Measurements from ENCODE around the gene PITRM1. TPM values are rescaled to one million over a fixed set of nuclear protein-coding genes. Genes with fewer than 3 reads are reported as not detected.

Gene PITRM1
- total RNA-seq, 2 experiments from 2014 or later: 47.5 TPM

DNA sequence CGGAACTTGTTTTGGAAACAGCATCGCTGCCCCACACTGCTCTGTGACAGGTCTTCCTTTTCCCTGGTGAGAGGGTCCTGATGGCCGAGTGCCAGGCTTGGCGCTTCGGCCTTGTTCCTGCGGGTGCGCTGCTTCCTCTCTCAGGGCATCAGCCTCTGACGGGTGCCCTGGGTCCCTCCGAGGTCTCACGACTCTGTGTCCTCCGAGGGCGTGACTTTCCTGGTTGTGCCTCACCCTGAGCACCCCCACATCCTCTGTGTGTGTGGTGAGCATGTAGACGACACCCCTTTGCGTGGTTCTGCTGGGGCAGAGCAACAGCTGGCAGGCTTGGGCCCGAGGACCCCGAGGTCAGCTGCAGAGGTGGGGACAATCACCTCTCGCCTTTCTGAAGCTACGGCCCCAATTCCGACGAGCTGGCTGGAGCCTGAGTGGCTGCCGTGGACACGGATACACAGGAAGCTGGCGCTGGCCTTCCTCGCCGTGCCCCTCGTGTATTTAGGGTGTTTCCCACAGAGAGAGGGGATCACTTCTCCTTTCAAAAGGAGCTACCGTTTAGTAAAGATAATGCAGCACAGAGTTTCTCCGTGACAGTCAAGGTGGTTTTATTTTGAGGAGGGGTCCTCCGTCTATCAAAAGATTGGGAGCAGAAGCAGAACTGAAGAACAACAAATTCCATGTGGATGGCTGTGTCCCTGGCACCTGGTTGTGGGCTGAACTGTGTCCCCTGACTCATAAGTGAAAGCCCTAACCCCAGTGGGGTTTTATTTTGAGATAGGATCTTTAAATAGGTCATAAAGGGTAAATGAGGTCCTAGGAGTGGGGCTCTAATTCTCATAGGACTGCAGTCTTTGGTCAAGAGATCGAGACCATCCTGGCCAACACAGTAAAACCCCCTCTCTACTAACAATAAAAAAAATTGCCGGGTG, 36.2 kb upstream of the PITRM1 start:
- ChIA-PET CTCF (no interaction called here), POLR2A (no interaction called here)
- ATAC-seq: no peak
- Mint-ChIP-seq H3K9me3 (ENCODE audit: insufficient read depth) (no peaks in the 10 kb centered on the region), H3K27ac (no peak overlapping the region), H3K4me1 (ENCODE audit: low read depth) (no peaks in the 10 kb centered on the region), H3K4me3 (no peak overlapping the region), H3K36me3 (ENCODE audit: low read depth) (no peaks in the 10 kb centered on the region), H3K27me3 (ENCODE audit: low read depth) (peaks cover 32% of the 10 kb centered on the region)
- DNase-seq: no peak

DNA sequence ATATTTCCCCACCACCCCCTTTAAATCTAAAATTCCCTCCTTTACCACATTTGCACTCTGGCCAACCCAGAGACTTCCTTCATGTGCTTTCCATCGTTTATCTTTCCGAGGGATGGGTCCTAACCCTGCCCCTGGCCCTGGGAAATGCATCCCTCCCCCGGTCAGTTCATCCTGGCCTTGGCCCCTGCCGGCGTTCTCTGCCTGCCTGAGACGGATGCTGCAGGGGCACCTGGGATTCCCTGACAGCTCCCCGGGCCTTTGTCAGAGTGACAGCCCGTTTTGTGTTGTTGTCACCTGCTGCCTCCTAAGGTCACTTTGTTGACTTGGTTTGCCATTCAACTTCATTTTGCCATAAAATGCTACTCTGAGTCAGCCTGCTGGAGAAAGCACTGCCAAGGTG, 34.8 kb upstream of the PITRM1 start:
- Mint-ChIP-seq H3K9me3 (ENCODE audit: insufficient read depth) (no peaks in the 10 kb centered on the region), H3K36me3 (ENCODE audit: low read depth) (no peaks in the 10 kb centered on the region), H3K27me3 (ENCODE audit: low read depth) (peaks cover 45% of the 10 kb centered on the region), H3K27ac (no peak overlapping the region), H3K4me1 (ENCODE audit: low read depth) (no peaks in the 10 kb centered on the region), H3K4me3 (no peak overlapping the region)
- no peak for ATAC-seq
- ChIA-PET CTCF (no interaction called here), POLR2A (no interaction called here)
- DNase-seq: no peak

DNA sequence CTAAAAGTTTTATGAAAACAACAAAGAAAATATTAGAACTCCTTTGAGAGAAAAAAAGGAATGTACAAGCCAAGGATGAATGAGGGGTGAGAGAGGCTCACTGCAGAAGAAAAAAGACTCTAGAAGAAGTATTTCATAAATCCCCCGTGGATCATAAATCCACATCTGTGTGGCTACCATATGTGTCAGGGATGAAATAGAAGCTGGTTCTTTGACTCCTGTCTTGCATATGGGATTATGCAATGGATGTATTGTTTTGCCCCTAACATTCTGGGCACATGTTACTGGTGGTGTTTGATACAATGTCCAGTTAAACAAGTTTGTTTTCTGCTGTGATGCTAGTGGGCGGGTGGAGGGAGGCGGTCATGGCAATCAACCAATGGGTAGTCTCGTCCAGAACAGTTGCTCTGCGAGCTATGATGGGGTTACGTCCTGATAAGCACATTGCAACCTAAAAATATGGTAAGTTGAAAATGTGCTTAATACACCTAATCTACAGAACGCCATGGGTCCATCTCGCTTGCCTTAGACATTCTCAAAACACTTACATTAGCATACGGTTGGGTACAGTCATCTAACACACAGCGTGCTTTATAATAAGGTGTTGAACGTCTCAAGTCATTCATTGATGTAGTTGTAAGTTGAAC, 34.1 kb upstream of the PITRM1 start:
- ChIA-PET POLR2A (no interaction called here), CTCF (interaction anchor here (0.9 kb wide), 1 partner anchor 9 kb away, joined by 3 read pairs; no protein-coding TSS in a partner anchor)
- H3K27me3 Mint-ChIP-seq (ENCODE audit: low read depth): peaks cover 49% of the 10 kb centered on the region
- H3K9me3 Mint-ChIP-seq (ENCODE audit: insufficient read depth): no peaks in the 10 kb centered on the region
- H3K4me1 Mint-ChIP-seq (ENCODE audit: low read depth): no peaks in the 10 kb centered on the region
- H3K4me3 Mint-ChIP-seq: no peak overlapping the region
- no peaks in the 10 kb centered on the region for H3K36me3 Mint-ChIP-seq (ENCODE audit: low read depth)
- ATAC-seq: no peak
- H3K27ac Mint-ChIP-seq: no peak overlapping the region
- no peak for DNase-seq

DNA sequence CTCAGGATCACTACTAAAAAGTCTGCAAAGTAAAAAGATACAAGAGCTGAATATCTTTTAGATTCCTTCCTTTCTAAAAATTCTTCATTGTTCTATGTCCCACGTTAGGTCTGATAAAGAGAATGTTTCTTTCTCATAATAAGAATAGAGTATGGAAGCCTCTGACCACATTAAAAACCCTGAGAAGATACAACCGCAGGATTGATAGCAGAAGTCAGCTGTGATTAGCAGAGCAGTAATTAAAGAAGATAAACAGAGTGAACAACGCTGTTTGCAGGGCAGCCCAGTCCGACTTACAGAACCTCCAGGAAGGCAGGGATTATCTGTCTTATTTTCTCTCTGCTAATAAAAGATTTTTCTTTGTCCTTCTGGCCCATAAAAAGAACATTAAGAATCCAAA, 31.4 kb upstream of the PITRM1 start:
- no peaks in the 10 kb centered on the region for H3K9me3 Mint-ChIP-seq (ENCODE audit: insufficient read depth)
- H3K27ac Mint-ChIP-seq: no peak overlapping the region
- POLR2A ChIA-PET: no interaction called here
- H3K4me3 Mint-ChIP-seq: no peak overlapping the region
- CTCF ChIA-PET: no interaction called here
- H3K36me3 Mint-ChIP-seq (ENCODE audit: low read depth): no peaks in the 10 kb centered on the region
- peaks cover 57% of the 10 kb centered on the region for H3K27me3 Mint-ChIP-seq (ENCODE audit: low read depth)
- DNase-seq: no peak
- ATAC-seq: no peak
- H3K4me1 Mint-ChIP-seq (ENCODE audit: low read depth): peaks cover 6% of the 10 kb centered on the region

DNA sequence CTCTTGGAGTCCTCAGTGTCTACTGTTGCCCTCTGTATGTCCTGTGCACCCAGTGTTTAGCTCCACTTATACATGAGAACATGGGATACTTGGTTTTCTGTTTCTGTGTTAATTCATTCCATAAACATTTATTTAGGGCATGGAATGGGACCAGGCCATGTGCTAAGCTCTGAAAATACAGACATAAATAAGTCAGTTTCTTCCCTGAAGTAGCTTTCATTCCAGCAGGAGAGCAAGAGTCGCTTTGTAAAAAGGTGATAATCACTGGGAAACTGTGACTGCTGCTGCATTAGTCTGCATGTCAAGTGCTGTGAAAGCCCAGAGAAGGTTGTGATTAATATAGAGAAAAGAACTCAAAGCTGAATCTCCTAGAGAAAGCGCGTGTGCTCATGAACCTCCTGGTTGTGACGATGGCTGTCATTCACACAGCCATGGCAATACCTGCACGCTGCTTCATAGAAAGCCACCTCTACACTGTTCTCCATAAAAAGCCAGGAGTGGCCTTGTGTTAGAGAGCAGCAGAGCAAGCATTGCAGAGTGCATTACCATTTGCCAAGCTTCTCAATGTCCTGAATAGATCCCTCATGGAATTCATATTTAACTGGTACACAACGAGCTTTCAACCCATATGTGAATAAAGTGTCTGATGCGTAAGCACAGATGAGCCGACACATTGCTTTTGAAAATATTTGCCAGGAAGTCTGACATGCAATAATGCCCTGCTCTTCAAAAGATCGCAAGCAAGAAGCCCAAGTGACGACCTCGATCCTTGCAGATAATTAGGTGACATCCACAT, 30.6 kb upstream of the PITRM1 start:
- peaks cover 13% of the 10 kb centered on the region for H3K4me1 Mint-ChIP-seq (ENCODE audit: low read depth)
- H3K27ac Mint-ChIP-seq: no peak overlapping the region
- H3K36me3 Mint-ChIP-seq (ENCODE audit: low read depth): no peaks in the 10 kb centered on the region
- POLR2A ChIA-PET: interaction anchor here (0.6 kb wide), 1 partner anchor 8 kb away, joined by 3 read pairs; no protein-coding TSS in a partner anchor
- CTCF ChIA-PET: no interaction called here
- ATAC-seq (no peak), DNase-seq (no peak)
- H3K9me3 Mint-ChIP-seq (ENCODE audit: insufficient read depth): no peaks in the 10 kb centered on the region
- H3K27me3 Mint-ChIP-seq (ENCODE audit: low read depth): peaks cover 63% of the 10 kb centered on the region
- no peak overlapping the region for H3K4me3 Mint-ChIP-seq

DNA sequence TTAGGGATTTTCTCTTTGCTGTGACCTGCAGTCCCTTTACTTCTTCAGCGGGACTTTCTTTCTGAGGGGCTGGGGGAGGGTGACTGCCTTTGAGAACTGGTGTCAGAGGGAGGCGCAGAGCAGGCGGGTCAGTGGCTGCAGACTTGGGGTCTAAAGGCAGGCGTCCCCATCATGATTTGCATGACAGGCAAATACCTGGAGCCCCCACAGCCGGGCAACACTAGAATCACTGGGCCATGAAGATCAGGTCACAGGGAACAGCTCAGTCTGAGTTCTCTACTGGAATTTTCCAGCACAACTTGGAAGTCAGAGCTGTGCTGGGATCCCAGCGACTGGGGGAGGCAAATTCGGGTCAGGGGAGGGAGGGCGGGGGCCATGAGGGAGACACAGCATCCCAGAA, 29.2 kb upstream of the PITRM1 start:
- peaks cover 64% of the 10 kb centered on the region for H3K27me3 Mint-ChIP-seq (ENCODE audit: low read depth)
- POLR2A ChIA-PET: no interaction called here
- H3K4me1 Mint-ChIP-seq (ENCODE audit: low read depth): peaks cover 22% of the 10 kb centered on the region
- no peaks in the 10 kb centered on the region for H3K36me3 Mint-ChIP-seq (ENCODE audit: low read depth)
- DNase-seq (no peak), ATAC-seq (no peak)
- H3K4me3 Mint-ChIP-seq: no peak overlapping the region
- no peak overlapping the region for H3K27ac Mint-ChIP-seq
- CTCF ChIA-PET: no interaction called here
- no peaks in the 10 kb centered on the region for H3K9me3 Mint-ChIP-seq (ENCODE audit: insufficient read depth)

DNA sequence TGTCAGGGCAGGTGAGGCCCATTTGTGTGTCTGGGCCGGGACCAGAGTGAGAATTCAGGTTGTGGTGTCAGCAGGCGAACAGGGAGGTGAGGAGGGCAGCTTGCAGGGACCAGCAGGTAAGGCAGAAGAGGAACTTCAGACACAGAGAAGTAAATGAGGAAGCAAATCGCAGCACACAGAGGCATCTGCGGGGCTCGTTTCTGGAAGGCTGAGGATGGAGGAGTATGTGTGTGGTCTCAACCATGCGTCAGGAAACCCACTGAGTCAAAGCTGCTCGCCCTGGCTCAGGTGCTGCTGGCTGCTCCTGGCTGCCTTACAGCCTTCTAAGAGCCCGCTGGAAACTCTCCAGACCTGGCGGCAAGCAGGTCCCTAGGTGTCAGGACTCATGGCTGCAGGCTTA, 26.9 kb upstream of the PITRM1 start:
- ChIA-PET CTCF (interaction anchor here (1.8 kb wide), 1 partner anchor 41 kb away, joined by 6 read pairs; no protein-coding TSS in a partner anchor), POLR2A (interaction anchor here (0.6 kb wide), 1 partner anchor 635 kb away, joined by 3 read pairs; no protein-coding TSS in a partner anchor)
- Mint-ChIP-seq H3K36me3 (ENCODE audit: low read depth) (no peaks in the 10 kb centered on the region), H3K27ac (no peak overlapping the region), H3K4me3 (no peak overlapping the region), H3K4me1 (ENCODE audit: low read depth) (peaks cover 22% of the 10 kb centered on the region), H3K27me3 (ENCODE audit: low read depth) (peaks cover 73% of the 10 kb centered on the region), H3K9me3 (ENCODE audit: insufficient read depth) (no peaks in the 10 kb centered on the region)
- DNase-seq (no peak), ATAC-seq (no peak)

DNA sequence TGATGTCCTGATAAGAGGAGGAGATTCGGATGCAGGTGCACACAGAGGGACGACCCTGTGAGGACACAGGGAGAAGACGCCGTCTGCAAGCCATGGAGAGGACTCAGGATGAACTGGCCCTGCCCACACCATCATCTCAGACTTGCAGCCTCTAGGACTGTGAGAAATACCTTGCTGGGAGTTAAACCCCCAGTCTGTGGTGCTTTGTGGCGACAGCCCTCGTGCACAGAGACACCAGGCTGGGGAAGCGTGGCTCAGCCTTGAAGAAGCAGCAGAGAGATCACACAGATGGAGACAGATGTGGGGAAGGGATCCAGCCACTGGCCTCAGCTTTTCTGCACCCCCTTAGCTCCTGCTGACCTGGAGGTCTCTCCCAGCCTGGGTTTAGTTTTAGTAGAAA, 26.3 kb upstream of the PITRM1 start:
- ChIA-PET POLR2A (interaction anchor here (1.4 kb wide), 1 partner anchor 15 kb away, joined by 3 read pairs; no protein-coding TSS in a partner anchor), CTCF (interaction anchor here (1.5 to 1.8 kb wide), 2 partner anchors 41 to 1458 kb away, joined by 5 to 6 read pairs; no protein-coding TSS in a partner anchor)
- Mint-ChIP-seq H3K4me3 (no peak overlapping the region), H3K36me3 (ENCODE audit: low read depth) (no peaks in the 10 kb centered on the region), H3K4me1 (ENCODE audit: low read depth) (peaks cover 22% of the 10 kb centered on the region), H3K27ac (no peak overlapping the region), H3K9me3 (ENCODE audit: insufficient read depth) (no peaks in the 10 kb centered on the region), H3K27me3 (ENCODE audit: low read depth) (peaks cover 75% of the 10 kb centered on the region)
- DNase-seq (no peak), ATAC-seq (no peak)

DNA sequence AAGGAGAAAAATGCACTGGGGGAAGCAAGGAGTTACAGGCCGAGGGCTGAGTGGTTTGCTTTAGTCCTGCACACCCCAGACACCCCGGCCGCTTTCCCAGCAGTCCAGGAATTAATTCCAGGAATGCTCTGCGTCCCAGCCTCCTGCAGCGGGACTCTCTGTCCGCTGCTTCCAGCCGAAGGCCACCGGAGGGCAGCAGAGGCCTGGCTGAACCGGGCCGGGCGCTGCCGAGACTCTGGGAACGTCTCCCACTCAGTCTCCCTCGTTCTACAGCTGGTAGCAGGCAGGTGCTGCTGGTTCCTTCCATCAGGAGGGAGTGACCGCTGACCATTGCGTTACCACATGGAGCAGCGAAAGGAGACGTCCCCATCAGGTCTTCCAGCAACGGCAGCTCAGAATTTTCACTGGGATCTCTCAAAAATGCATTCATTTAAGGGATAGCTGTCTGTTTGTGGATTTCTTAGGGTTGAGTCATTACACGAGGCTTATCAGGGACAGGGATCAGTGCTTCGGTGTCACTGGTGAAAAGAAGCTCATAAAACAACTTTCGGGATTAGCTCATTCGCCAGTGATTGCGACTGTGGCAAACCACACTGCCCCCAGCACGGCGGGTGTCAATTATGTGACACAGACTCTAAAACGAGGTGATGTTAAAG, 24.9 kb upstream of the PITRM1 start:
- peaks cover 23% of the 10 kb centered on the region for H3K4me1 Mint-ChIP-seq (ENCODE audit: low read depth)
- CTCF ChIA-PET: interaction anchor here (0.6 to 1.9 kb wide), 20 partner anchors 9 to 1459 kb away, joined by 3 to 15 read pairs (median 4); partner anchors contain the start of gene PITRM1
- H3K9me3 Mint-ChIP-seq (ENCODE audit: insufficient read depth): no peaks in the 10 kb centered on the region
- ATAC-seq: peak; percentile 78
- peaks cover 69% of the 10 kb centered on the region for H3K27me3 Mint-ChIP-seq (ENCODE audit: low read depth)
- H3K4me3 Mint-ChIP-seq: peak overlapping the region; percentile 53
- peak overlapping the region; percentile 64 for H3K27ac Mint-ChIP-seq
- no peaks in the 10 kb centered on the region for H3K36me3 Mint-ChIP-seq (ENCODE audit: low read depth)
- DNase-seq: peak; percentile 87
- POLR2A ChIA-PET: interaction anchor here (1.4 kb wide), 1 partner anchor 16 kb away, joined by 3 read pairs; no protein-coding TSS in a partner anchor

DNA sequence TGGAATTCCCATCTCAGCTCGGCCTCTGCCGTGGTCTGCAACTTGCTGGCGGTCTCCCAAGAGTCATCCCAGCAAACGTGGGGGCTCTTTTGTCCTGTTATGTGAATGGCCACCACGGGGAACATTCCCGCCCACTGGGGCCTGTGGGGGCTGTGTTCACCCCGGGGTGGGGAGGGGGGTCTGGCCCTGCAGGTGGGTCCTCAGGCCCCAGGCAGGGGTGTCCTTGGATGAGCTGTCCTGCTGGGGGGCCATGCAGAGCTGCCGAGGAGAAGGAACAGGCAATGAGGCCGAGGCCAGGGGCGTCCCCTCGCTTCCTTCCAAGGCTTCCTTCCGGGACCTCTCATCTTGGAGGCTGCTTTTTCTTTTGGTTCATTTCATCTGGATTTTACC, 24.4 kb upstream of the PITRM1 start:
- Mint-ChIP-seq H3K27ac (no peak overlapping the region), H3K9me3 (ENCODE audit: insufficient read depth) (no peaks in the 10 kb centered on the region), H3K27me3 (ENCODE audit: low read depth) (peaks cover 66% of the 10 kb centered on the region), H3K4me3 (no peak overlapping the region), H3K4me1 (ENCODE audit: low read depth) (peaks cover 23% of the 10 kb centered on the region), H3K36me3 (ENCODE audit: low read depth) (no peaks in the 10 kb centered on the region)
- CTCF ChIA-PET: interaction anchor here (0.8 to 1.9 kb wide), 8 partner anchors 9 to 561 kb away, joined by 3 to 15 read pairs (median 4); no protein-coding TSS in a partner anchor
- POLR2A ChIA-PET: no interaction called here
- DNase-seq (no peak), ATAC-seq (no peak)

DNA sequence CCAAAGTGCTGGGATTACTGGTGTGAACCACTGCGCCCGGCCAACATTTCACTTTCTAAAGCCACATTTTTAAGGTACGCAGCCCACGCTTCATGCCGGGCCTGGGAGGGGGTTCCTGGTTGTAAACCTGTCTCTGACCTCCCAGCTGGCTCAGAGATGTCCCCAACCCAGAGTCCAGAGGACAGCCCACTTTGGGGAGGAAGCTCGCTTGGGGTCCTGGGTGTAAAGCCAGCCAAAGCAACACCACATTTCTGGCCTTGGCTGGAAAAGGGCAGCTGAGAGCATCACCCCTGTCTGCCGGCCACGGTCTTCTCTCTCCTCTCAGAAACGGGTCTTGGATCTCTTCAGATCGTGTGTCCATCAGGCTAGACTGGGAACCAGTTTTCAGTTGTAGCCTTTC, 23.9 kb upstream of the PITRM1 start:
- Mint-ChIP-seq H3K4me3 (no peak overlapping the region), H3K27ac (no peak overlapping the region), H3K27me3 (ENCODE audit: low read depth) (peaks cover 64% of the 10 kb centered on the region), H3K9me3 (ENCODE audit: insufficient read depth) (no peaks in the 10 kb centered on the region), H3K36me3 (ENCODE audit: low read depth) (no peaks in the 10 kb centered on the region), H3K4me1 (ENCODE audit: low read depth) (peaks cover 23% of the 10 kb centered on the region)
- CTCF ChIA-PET: interaction anchor here (1.1 to 1.9 kb wide), 3 partner anchors 15 to 561 kb away, joined by 3 to 6 read pairs (median 3); no protein-coding TSS in a partner anchor
- ATAC-seq: no peak
- POLR2A ChIA-PET: no interaction called here
- DNase-seq: no peak

All from activated CD8-positive, alpha-beta T cell treated with anti-CD3 and anti-CD28 coated beads, Interleukin-2, amount 10 ng/mL, durations not matched to agents 7 days and 5 days (primary cell).